HG02642 (cell line): ENCODE results near the gene SSC4D.
A peak's percentile ranks its signal among the peaks of the same experiment; 100 is the strongest.
"Not testable (repeated sequence)": the region's sequence is repeated elsewhere in the genome, so short reads cannot be mapped to it uniquely, and the experiment has no call there.

Experiments used
- ATAC-seq: cut with Tn5 transposase; IDR thresholded peaks from one replicate; pipeline ENCODE4 v1.9.1; 2021; ENCODE audit warnings: mild to moderate bottlenecking; ENCODE audit not compliant: unreplicated experiment, poor library complexity

SSC4D gene

DNA sequence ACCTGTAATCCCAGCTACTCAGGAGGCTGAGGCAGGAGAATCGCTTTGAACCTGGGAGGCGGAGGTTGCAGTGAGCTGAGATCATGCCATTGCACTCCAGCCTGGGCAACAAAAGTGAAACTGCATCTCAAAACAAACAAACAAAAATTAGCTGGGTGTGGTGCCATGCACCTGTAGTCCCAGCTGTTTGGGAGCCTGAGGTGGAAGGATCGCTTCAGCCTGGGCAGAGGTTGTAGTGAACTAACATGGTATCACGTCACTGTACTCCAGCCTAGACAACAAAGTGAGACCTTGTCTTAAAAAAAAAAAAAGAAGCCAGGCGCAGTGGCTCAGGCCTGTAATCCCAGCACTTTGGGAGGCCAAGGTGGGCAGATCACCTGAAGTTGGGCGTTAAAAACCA, 21.7 kb downstream of the SSC4D start:
- not testable (repeated sequence) for ATAC-seq

- no peak for ATAC-seq
Observed at GRCh38 chr7:76386691-76387260, 22.7 kb downstream of the SSC4D start.

DNA sequence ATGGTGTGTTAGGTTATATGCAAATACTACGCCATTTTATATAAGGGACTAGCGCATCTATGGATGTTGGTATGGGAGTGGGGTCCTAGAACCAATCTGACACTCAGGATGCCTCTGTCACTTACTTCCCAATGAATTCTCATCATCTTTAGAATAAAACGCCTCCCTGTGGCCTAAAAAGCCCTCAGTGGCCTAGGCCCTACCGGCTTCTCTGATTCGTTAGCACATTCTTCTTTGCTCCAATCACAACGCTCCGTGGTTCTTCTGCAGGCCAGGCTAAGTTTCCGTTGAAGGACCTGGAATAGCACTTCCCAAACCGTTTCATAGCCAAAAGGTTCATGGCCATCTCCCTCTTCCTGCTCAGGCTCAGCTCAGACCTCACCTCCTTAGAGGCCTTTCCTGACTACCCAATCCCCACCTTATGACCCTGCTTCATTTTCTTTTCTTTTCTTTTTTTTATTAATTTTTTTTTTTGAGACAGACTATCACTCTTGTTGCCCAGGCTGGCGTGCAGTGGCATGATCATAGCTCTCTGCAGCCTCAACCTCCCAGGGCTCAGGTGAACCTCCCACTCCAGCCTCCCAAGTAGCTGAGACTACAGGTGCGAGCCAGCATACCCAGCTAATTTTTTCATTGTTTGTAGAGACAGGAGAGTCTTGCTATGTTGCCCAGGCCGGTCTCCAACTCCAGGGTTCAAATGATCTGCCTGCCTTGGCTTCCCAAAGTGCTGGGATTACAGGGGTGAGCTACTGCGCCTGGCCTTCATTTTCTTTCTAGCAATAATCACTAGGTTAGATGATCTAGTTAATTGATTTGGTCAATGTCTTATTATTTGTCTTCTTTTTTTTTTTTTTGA, 26.2 kb downstream of the SSC4D start:
- ATAC-seq = no peak

DNA sequence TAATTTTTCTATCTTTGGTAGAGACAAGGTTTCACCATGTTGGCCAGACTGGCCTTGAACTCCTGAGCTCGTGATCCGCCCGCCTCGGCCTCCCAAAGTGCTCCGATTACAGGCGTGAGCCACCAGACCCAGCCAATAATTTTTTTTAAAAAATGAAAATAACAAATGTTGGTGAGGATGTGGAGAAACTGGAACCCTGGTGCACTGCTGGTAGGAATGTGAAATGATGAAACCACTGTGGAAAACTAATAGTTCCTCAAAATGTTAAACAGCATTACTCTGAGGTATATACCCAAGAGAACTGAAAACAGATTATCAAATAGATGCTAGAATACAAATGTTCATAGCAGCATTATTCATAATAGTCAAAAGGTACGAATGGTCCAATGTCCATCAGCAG, 27.7 kb downstream of the SSC4D start:
- ATAC-seq = no peak

- ATAC-seq = no peak
Observed at GRCh38 chr7:76380623-76380966, 28.9 kb downstream of the SSC4D start.

DNA sequence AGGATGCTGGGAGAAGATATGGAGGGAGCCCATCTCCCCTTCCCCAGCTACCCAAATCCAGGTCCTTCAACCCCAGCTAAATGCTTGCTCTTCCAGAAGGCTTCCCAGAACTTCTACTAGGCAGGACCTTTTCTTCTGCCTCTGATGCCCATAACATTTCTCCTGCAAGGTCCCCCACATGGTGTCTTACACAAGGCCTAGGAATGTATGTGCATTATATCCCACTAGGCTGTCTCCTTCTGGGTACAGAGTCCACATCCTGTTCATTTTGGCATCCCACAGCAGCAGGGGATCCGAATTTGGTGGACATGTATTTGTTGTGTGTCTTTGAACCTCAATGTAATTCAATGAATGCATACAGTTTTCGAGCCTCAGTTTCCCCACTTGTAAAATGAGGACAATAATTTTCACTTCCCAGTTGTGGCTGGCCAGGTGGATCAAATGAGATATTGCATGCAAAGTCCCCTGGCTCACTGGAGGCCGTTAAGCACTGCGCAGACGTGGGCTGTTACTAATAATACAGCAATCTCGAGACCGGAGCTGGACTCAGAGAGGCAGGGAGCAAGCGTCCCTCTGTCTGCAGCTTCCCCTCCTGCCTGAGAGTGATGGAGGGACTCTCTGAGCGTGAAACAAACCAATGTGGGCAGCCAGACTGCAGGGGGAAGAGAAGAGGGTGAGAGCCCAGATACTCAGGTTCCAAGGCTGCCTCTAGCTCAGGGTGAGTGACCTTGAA, 32.1 kb downstream of the SSC4D start:
- no peak for ATAC-seq

GRCh38 chr7:76375251-76375650, 34.2 kb downstream of the SSC4D start:
- no peak for ATAC-seq

DNA sequence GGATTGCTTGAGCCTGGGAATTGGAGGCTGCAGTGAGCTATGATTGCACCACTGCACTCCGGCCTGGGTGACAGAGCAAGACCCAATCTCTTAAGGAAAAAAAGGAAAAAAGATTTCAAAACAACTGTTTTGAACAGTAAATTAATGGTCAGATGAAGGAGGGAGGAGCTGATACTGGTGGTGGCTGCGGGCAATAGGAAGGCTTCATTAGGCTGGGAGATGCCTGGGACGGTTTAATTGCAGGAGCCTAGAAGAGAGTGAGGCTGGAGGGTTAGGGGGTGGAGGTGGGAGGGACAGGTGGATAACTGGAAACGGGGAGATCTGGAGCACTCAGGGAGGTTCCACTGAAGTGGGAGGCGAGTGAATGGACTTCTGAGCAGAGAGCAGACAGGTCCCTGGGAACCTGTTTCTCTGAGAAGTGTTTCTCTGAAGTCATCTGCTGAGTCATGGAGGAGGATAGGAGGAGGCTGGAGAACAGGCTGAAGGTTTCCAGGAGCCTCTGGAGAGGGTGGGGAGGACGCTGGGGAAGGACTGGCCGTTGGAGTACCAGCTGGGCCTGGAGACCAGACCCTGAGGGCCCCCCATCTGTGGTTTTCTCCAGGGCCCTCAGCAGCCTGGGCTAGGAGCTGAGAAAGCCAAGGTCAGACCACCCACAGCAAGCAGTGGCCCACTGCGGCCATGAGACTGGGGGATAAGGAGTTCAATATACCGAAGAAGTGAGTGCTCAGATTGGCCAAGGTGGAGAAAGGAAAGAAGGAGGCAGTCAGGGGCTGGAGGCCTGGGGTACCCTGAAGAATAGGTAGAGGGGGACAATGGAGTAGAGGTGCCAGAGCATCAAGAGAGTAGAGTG, 36.3 kb downstream of the SSC4D start:
- ATAC-seq = no peak

GRCh38 chr7:76371396-76371795, 38.1 kb downstream of the SSC4D start:
- no peak for ATAC-seq

- ATAC-seq = no peak
Observed at GRCh38 chr7:76369018-76369417, 40.5 kb downstream of the SSC4D start.

DNA sequence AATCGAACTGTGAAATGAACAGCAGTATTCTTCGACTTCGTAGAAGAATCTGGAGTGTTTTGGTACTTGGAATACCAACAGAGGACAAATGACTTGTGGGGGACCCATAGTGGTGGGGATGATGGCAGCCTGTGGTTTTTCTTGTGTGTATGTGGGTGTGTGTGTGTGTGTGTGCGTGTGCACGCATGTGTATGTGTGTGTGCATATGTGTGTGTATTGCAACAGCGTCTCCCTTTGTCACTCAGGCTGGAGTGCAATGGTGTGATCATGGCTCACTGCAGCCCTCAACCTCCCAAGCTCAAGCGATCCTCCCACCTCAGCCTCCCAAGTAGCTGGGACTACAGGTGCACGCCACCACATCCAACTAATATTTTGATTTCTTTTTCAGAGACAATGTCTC, 41.3 kb downstream of the SSC4D start:
- no peak for ATAC-seq

DNA sequence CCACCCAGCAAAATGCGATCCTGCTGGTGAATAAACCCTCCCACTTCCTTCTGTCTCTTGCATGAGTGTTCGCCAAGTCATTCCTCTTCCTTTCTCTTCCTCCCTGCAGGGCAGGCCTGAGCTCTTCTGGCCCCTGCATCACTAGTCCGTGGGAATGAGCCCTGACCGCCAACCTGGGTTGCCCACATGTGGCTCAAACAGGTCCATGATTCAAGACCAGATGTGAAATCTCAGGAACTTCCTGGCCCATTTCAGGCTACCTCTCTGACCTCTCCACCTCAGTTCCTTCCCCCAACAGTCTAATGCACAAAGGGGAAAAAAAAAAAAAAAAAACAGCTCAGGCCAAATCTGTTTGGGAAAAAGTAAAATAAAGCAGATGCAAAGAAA, 45.3 kb downstream of the SSC4D start:
- ATAC-seq = no peak

DNA sequence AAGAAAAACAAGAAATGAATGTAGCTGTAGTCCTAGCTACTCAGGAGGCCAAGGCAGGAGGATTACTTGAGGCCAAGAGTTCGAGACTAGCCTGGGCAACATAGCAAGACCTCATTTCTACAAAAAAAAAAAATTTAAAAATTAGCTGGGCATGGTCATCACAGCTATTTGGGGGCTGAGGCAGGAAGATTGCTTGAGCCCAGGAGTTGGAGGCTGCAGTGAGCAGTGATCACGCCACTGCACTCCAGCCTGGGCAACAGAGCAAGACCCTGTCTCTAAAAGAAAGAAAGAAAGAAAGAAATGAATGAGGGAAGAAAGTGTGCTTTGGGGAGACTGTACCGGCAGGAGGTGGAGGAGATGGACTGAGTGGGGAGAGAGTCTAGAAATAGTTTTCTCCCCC, 45.7 kb downstream of the SSC4D start:
- ATAC-seq = not testable (repeated sequence)

- no peak for ATAC-seq
Observed at GRCh38 chr7:76359978-76360638, 49.4 kb downstream of the SSC4D start.

DNA sequence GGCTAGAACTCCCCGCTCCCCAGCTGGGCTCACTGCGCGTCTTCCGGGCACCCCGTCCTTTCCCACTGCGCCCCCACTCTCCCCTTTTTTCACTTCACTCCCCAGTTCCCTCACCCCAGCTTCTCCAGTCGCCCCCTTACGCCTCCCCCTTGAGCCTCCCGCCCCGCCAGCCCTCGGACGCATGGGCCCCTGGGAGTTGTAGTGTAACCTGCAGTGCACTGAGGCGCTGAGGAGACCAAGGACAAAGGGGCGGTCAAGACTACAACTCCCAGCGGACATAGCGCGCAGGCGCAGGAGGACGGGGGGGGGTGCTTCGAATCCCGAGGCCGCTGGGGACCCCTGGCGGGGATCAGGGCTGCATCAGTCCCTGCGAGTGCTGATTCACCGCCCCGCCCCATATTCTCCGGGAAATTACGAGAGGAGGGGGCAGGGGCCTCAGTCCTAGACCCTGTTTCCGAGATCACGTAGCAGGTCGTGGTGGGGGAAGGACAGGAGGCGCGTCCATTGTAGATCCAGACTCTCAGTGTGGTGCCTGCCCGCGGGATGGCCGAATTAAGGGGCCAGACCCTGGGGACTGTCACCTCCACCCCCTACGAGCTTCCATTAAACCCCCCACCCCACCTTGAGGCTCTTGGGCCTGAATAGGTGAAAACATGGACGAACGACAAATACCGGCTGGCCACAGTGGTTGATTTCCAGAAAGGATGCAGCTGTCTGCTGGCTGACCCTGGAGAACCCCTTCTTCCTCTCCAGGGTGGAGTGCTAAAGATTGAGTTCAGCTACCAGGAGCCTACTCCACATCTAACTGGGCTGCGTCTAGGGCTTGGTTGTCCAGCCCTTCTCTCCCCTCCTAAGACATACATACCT, 50.2 kb downstream of the SSC4D start:
- peak; percentile 91 for ATAC-seq

DNA sequence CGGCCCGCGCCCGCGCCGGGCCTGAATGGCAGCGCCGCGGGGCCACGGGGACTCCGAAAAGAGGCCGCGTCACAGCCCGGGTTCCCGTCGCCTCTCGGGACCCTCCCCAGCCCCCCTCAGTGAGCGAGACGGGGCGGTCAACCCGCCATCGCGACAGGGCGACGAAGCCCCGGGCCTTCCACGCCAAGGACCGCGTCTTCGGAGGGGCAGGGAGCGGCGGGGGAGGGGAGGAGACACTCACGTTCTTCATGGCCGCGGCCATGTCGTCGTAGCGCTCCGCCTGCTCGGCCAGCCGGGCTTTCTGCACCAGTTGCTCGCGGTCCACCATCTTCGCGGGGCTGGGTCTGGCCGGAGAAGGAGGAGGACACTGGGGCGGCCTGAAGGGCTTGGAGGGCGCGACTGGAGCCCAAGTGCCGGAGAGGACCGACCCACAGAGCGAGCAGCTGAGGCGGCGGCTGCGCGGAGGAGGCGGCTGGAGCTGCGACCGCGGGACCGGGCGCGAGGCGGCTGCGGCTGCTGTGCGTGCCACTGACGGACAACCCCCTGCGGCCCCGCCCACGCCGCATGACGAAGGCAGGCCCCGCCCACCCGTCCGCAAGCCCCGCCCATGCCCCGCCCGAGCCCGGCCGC, 50.9 kb downstream of the SSC4D start, which contains the start of gene YWHAG:
YWHAG (minus strand) TSS at position 511 of the 630 bp plus-strand sequence; CDS start at position 328, 183 bp downstream.
- ATAC-seq = peak; percentile 74

DNA sequence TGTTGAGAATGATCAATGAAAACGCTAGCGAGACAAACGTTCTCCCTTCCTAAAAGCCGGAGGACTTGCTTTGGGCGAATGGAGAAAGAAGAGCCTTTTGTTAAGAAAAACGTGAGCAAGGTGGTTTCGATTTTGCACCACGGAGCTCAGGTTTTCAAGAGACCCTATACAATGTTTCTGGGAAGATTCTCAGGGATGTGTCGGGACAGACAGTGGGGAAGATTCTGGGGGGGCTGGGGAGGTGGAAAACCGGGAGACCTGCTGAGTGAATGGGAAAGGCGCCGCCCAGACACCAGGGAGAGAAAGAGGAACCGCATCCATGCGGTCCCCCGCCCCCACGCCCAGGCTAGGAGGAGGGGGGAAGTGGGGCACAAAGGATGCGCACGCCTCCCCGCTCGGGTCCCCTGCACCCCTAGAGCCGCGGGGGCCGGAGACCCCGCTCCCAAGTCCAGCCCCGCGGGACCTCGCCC, 51.5 kb downstream of the SSC4D start:
- ATAC-seq = peak; percentile 35

DNA sequence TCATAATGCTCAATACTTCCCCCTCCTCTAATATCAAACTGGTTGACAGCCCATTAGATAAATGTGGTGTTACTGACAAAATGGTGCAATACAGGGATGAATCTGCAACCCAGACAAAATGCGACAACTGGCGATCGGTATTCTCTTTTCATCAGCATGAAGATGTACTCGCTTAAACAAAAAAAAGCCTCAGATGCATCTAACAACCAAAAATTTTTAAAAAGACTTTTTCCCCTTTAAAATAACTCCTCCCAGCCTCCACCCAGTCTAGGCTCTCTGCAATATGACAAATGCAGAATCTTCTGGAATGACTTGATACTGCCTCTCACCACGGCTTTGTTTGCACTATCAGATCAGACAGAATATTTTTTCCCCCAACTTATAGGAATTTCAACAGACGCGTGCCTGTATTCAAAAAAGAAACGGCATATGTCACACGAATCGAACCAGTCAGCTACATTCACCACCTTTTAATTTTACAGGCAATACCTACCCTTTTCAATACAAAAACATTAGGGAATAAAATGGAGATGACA, 52.0 kb downstream of the SSC4D start:
- ATAC-seq = no peak
